Measurements from ENCODE around the gene NXN.
"Not testable (repeated sequence)": the region's sequence is repeated elsewhere in the genome, so short reads cannot be mapped to it uniquely, and the experiment has no call there.

- TF ChIP-seq TCF7L2 (IDR thresholded peaks at IDR 0.05; ENCODE audit: low read depth, low read length); CTCF (IDR thresholded peaks at IDR 0.05); REST (IDR thresholded peaks at IDR 0.05; ENCODE audit: insufficient read depth in 1 of 2, low read depth in 2 of 2, low read length in 1 of 2); POLR2AphosphoS5 (IDR thresholded peaks at IDR 0.05; ENCODE audit: low read depth, low read length); SIN3A (IDR thresholded peaks at IDR 0.05; ENCODE audit: borderline replicate concordance, insufficient read depth, low read depth, low read length): not testable (repeated sequence)
Observed at GRCh38 chr17:755319-755961, 224.1 kb downstream of the NXN start.

Measured in Panc1 (cell line).